ENCODE results near the gene EP400. TPM values are rescaled to one million over a fixed set of nuclear protein-coding genes. Genes with fewer than 3 reads are reported as not detected.

Gene EP400
- total and polyA plus RNA-seq, 2 of the 13 experiments (the other 11 are each of a cell fraction or from before 2014, with no cell fraction given), result 4.9 to 5.0 TPM

DNA sequence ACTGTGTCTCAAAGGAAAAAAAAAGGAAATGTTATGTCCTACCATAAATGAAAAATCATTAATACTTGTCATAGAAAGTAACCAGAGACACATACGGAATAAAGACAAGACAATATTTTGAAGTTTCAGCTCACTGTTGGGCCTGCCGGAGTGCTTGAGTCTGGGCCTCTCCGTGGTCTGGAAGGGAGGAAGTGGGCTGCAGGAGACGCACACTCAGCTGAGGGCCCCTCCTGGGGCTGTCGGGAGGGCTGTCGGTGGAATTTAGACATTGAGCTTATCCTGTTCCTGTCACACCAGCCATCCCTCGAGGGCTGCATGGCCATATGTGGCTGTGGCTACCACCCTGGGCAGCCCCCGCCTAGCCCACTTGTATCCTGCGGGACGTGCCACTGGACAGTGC is 113.7 kb downstream of the EP400 start:
- Histone ChIP-seq H2AFZ (ENCODE audit: low read length) (no peak overlapping the region), H3K27ac (ENCODE audit: extremely low read length, insufficient read depth, low read length) (no peak overlapping the region), H3K4me3 (replicated peaks in 1 of 3; ENCODE audit: insufficient read depth in 1 of 3, low read depth in 2 of 3, low read length in 3 of 3) (no peak overlapping the region), H3K9ac (ENCODE audit: insufficient read depth, low read depth, low read length) (no peak overlapping the region), H3K9me3 (ENCODE audit: low read length) (no peaks in the 10 kb centered on the region), H3K4me2 (ENCODE audit: low read depth, low read length) (no peak overlapping the region), H3K27me3 (ENCODE audit: control insufficient read depth in 1 of 2, insufficient read depth in 2 of 2, low read length in 2 of 2) (no peaks in the 10 kb centered on the region), H3K36me3 (replicated peaks in 1 of 2; ENCODE audit: control insufficient read depth in 1 of 2, insufficient read depth in 2 of 2, low read length in 2 of 2) (peaks cover 33 to 69% of the 10 kb centered on the region in 2 experiments; a peak in 4 of 5 replicates), H4K20me1 (ENCODE audit: insufficient read depth, low read length) (no peaks in the 10 kb centered on the region), H3K4me1 (ENCODE audit: insufficient read depth, low read length) (no peaks in the 10 kb centered on the region), H3K79me2 (ENCODE audit: insufficient read depth, low read length) (no peaks in the 10 kb centered on the region)
- POLR2A ChIA-PET, result no interaction called here
- ATAC-seq (no peak), FAIRE-seq (no peak), DNase-seq (ENCODE audit: low spot score) (no peak)
- no TSS peak for BruUV-seq (replicated peaks)
- TF ChIP-seq HDAC2 (CRISPR knock-in tag; IDR thresholded peaks at IDR 0.05) (no peak), POLR2A (IDR thresholded peaks at IDR 0.05; ENCODE audit: insufficient read depth in 1 of 2, low read depth in 2 of 2, low read length in 2 of 2) (no peak), SMAD1 (CRISPR knock-in tag; IDR thresholded peaks at IDR 0.05; ENCODE audit: borderline replicate concordance, low read depth) (no peak), RXRA (CRISPR knock-in tag; IDR thresholded peaks at IDR 0.05) (no peak), ZEB1 (IDR thresholded peaks at IDR 0.05; ENCODE audit: insufficient replicate concordance, low read depth) (no peak), ZNF878 (CRISPR knock-in tag; IDR thresholded peaks at IDR 0.05) (no peak), STAG1 (CRISPR knock-in tag; IDR thresholded peaks at IDR 0.05) (no peak)
- in situ Hi-C loops (cut with HindIII; ENCODE audit: extremely low pct_ligation_motif_present, low pct_unique_long_range_greater_than_20kb), result no loop called here
- CTCF ChIA-PET (ENCODE audit: low intra/inter-chr PET ratio, low total read pairs), result no interaction called here
- WGBS (ENCODE audit: low lambda C conversion rate), result 97% methylated on average over 4 of the region's 10 CpGs
- intact Hi-C loops (cut with micrococcal nuclease; ENCODE audit: unreplicated experiment), result no loop called here

DNA sequence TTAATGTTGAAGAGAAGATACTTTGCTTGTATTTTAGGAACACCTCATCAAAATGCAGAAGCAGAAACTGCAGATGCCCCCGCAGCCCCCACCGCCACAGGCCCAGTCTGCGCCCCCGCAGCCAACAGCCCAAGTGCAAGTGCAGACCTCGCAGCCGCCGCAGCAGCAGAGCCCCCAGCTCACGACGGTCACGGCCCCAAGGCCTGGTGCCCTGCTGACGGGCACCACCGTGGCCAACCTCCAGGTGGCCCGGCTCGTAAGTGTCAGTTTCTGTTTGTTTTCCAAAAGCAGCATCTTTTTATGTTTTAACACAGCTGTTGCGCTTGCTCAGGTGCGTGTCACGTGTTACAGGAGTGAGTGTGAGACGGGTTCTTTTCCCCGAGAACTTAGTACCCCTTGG is 114.9 kb downstream of the EP400 start:
- 98% methylated on average over 14 of the region's 19 CpGs for WGBS (ENCODE audit: low lambda C conversion rate)
- H3K79me2 ChIP-seq (ENCODE audit: insufficient read depth, low read length), result no peaks in the 10 kb centered on the region
- no peak overlapping the region for H3K4me2 ChIP-seq (ENCODE audit: low read depth, low read length)
- CTCF ChIA-PET (ENCODE audit: low intra/inter-chr PET ratio, low total read pairs), result no interaction called here
- intact Hi-C loops (cut with micrococcal nuclease; ENCODE audit: unreplicated experiment) (no loop called here), in situ Hi-C loops (cut with HindIII; ENCODE audit: extremely low pct_ligation_motif_present, low pct_unique_long_range_greater_than_20kb) (no loop called here)
- no peak overlapping the region for H3K4me3 ChIP-seq (replicated peaks in 1 of 3; ENCODE audit: insufficient read depth in 1 of 3, low read depth in 2 of 3, low read length in 3 of 3)
- ATAC-seq (no peak), FAIRE-seq (no peak), DNase-seq (ENCODE audit: low spot score) (no peak)
- no peaks in the 10 kb centered on the region for H3K9me3 ChIP-seq (ENCODE audit: low read length)
- BruUV-seq (replicated peaks), result no TSS peak
- H3K9ac ChIP-seq (ENCODE audit: insufficient read depth, low read depth, low read length), result no peak overlapping the region
- H3K36me3 ChIP-seq (replicated peaks in 1 of 2; ENCODE audit: control insufficient read depth in 1 of 2, insufficient read depth in 2 of 2, low read length in 2 of 2), result peaks cover 36 to 80% of the 10 kb centered on the region in 2 experiments; a peak in 4 of 5 replicates
- H3K27ac ChIP-seq (ENCODE audit: extremely low read length, insufficient read depth, low read length), result no peak overlapping the region
- H3K27me3 ChIP-seq (ENCODE audit: control insufficient read depth in 1 of 2, insufficient read depth in 2 of 2, low read length in 2 of 2), result no peaks in the 10 kb centered on the region
- H2AFZ ChIP-seq (ENCODE audit: low read length), result no peak overlapping the region
- no peaks in the 10 kb centered on the region for H3K4me1 ChIP-seq (ENCODE audit: insufficient read depth, low read length)
- POLR2A ChIA-PET, result no interaction called here
- no peaks in the 10 kb centered on the region for H4K20me1 ChIP-seq (ENCODE audit: insufficient read depth, low read length)
- no peak for TF ChIP-seq ZNF614 (CRISPR knock-in tag; IDR thresholded peaks at IDR 0.05; ENCODE audit: borderline replicate concordance)
- TF ChIP-seq, protein P1, sequence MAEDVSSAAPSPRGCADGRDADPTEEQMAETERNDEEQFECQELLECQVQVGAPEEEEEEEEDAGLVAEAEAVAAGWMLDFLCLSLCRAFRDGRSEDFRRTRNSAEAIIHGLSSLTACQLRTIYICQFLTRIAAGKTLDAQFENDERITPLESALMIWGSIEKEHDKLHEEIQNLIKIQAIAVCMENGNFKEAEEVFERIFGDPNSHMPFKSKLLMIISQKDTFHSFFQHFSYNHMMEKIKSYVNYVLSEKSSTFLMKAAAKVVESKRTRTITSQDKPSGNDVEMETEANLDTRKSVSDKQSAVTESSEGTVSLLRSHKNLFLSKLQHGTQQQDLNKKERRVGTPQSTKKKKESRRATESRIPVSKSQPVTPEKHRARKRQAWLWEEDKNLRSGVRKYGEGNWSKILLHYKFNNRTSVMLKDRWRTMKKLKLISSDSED (CRISPR knock-in tag; IDR thresholded peaks at IDR 0.05), result no peak
- TF ChIP-seq, protein P2, sequence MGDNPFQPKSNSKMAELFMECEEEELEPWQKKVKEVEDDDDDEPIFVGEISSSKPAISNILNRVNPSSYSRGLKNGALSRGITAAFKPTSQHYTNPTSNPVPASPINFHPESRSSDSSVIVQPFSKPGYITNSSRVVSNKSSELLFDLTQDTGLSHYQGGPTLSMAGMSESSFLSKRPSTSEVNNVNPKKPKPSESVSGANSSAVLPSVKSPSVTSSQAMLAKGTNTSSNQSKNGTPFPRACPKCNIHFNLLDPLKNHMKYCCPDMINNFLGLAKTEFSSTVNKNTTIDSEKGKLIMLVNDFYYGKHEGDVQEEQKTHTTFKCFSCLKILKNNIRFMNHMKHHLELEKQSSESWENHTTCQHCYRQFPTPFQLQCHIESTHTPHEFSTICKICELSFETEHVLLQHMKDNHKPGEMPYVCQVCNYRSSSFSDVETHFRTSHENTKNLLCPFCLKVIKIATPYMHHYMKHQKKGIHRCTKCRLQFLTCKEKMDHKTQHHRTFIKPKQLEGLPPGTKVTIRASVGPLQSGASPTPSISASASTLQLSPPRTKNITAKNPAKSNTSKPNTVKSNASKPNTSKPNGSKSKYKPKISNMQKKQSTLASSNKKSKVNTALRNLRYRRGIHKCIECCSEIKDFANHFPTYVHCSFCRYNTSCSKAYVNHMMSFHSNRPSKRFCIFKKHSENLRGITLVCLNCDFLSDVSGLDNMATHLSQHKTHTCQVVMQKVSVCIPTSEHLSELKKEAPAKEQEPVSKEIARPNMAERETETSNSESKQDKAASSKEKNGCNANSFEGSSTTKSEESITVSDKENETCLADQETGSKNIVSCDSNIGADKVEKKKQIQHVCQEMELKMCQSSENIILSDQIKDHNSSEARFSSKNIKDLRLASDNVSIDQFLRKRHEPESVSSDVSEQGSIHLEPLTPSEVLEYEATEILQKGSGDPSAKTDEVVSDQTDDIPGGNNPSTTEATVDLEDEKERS (CRISPR knock-in tag; IDR thresholded peaks at IDR 0.05), result no peak
- TF ChIP-seq, protein P3, sequence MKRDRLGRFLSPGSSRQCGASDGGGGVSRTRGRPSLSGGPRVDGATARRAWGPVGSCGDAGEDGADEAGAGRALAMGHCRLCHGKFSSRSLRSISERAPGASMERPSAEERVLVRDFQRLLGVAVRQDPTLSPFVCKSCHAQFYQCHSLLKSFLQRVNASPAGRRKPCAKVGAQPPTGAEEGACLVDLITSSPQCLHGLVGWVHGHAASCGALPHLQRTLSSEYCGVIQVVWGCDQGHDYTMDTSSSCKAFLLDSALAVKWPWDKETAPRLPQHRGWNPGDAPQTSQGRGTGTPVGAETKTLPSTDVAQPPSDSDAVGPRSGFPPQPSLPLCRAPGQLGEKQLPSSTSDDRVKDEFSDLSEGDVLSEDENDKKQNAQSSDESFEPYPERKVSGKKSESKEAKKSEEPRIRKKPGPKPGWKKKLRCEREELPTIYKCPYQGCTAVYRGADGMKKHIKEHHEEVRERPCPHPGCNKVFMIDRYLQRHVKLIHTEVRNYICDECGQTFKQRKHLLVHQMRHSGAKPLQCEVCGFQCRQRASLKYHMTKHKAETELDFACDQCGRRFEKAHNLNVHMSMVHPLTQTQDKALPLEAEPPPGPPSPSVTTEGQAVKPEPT (CRISPR knock-in tag; IDR thresholded peaks at IDR 0.05; ENCODE audit: low read depth), result no peak
- no peak for TF ChIP-seq ZNF101 (CRISPR knock-in tag; IDR thresholded peaks at IDR 0.05; ENCODE audit: borderline replicate concordance, low read depth)
- no peak for TF ChIP-seq NFIB (CRISPR knock-in tag; IDR thresholded peaks at IDR 0.05; ENCODE audit: borderline replicate concordance)
